ENCODE measurements around the gene LOXL1. TPM values are rescaled to one million over a fixed set of nuclear protein-coding genes. Genes with fewer than 3 reads are reported as not detected.
A peak's percentile ranks its signal among the peaks of the same experiment; 100 is the strongest.

LOXL1 gene
- total and polyA plus RNA-seq, 2 of the 13 experiments (the other 11 are each of a cell fraction or from before 2014, with no cell fraction given) = 0.51 to 1.3 TPM

DNA sequence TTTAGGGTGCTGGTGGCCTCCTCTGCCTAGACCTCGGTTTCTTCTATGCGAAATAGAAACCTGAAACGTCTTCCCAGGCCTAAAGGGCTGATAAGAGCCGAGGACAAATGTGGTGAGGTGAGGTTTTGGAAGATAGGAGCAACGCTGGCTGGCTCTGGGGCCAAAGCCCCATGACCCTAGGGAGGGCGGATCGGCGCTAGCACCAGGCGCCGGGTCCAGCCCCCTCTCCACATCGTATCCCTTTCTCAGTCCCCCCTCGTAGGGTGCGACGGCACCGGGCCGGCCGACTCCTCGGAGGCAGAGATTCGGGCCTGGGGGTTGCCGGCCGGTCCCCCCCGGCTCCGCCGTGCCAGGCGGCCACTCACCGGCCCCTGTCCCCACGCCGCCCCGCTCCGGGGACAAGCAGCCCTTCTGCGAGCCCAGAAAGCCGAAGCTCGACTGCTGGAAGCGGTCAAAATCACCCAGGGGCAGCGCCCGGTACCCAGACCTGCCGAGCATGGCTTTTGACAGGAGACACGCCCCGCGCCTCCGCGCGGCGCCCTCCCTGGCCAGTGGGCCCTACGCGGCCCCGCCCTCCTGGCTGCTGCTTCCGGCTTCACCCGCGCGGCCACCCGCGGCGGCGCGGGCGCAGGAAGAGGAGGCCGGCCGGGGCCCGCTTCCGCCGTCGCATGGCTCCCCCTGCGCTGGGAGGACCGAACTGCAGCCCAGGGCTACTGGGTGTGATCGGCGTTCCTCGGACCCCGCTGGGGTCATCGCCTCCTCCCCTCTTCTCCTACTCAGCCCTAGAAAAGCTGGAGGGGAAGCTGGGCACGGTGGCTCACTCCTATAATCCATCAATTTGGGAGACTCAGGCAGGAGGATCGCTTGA is 65.7 kb downstream of the LOXL1 start, which contains the start of gene STOML1 (continued):
- TF ChIP-seq, protein P1, sequence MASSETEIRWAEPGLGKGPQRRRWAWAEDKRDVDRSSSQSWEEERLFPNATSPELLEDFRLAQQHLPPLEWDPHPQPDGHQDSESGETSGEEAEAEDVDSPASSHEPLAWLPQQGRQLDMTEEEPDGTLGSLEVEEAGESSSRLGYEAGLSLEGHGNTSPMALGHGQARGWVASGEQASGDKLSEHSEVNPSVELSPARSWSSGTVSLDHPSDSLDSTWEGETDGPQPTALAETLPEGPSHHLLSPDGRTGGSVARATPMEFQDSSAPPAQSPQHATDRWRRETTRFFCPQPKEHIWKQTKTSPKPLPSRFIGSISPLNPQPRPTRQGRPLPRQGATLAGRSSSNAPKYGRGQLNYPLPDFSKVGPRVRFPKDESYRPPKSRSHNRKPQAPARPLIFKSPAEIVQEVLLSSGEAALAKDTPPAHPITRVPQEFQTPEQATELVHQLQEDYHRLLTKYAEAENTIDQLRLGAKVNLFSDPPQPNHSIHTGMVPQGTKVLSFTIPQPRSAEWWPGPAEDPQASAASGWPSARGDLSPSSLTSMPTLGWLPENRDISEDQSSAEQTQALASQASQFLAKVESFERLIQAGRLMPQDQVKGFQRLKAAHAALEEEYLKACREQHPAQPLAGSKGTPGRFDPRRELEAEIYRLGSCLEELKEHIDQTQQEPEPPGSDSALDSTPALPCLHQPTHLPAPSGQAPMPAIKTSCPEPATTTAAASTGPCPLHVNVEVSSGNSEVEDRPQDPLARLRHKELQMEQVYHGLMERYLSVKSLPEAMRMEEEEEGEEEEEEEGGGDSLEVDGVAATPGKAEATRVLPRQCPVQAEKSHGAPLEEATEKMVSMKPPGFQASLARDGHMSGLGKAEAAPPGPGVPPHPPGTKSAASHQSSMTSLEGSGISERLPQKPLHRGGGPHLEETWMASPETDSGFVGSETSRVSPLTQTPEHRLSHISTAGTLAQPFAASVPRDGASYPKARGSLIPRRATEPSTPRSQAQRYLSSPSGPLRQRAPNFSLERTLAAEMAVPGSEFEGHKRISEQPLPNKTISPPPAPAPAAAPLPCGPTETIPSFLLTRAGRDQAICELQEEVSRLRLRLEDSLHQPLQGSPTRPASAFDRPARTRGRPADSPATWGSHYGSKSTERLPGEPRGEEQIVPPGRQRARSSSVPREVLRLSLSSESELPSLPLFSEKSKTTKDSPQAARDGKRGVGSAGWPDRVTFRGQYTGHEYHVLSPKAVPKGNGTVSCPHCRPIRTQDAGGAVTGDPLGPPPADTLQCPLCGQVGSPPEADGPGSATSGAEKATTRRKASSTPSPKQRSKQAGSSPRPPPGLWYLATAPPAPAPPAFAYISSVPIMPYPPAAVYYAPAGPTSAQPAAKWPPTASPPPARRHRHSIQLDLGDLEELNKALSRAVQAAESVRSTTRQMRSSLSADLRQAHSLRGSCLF (CRISPR knock-in tag; IDR thresholded peaks at IDR 0.05; ENCODE audit: borderline replicate concordance) = no peak
- no peak for TF ChIP-seq ZNF746 (CRISPR knock-in tag; IDR thresholded peaks at IDR 0.05)
- TF ChIP-seq ZNF432 (CRISPR knock-in tag; IDR thresholded peaks at IDR 0.05; ENCODE audit: borderline replicate concordance) = no peak
- no peak for TF ChIP-seq ISL2 (CRISPR knock-in tag; IDR thresholded peaks at IDR 0.05)
- TF ChIP-seq, protein P2, sequence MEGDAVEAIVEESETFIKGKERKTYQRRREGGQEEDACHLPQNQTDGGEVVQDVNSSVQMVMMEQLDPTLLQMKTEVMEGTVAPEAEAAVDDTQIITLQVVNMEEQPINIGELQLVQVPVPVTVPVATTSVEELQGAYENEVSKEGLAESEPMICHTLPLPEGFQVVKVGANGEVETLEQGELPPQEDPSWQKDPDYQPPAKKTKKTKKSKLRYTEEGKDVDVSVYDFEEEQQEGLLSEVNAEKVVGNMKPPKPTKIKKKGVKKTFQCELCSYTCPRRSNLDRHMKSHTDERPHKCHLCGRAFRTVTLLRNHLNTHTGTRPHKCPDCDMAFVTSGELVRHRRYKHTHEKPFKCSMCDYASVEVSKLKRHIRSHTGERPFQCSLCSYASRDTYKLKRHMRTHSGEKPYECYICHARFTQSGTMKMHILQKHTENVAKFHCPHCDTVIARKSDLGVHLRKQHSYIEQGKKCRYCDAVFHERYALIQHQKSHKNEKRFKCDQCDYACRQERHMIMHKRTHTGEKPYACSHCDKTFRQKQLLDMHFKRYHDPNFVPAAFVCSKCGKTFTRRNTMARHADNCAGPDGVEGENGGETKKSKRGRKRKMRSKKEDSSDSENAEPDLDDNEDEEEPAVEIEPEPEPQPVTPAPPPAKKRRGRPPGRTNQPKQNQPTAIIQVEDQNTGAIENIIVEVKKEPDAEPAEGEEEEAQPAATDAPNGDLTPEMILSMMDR (CRISPR knock-in tag; IDR thresholded peaks at IDR 0.05) = peak; percentile 87
- TF ChIP-seq TAF15 (IDR thresholded peaks at IDR 0.05; ENCODE audit: low read depth, low read length, poor library complexity, severe bottlenecking) = no peak
- TF ChIP-seq ZNF720 (CRISPR knock-in tag; IDR thresholded peaks at IDR 0.05) = no peak
- no peak for TF ChIP-seq SUZ12 (IDR thresholded peaks at IDR 0.05; ENCODE audit: low read depth, low read length)
- no peak for TF ChIP-seq ZNF879 (CRISPR knock-in tag; IDR thresholded peaks at IDR 0.05)
- TF ChIP-seq, protein P3, sequence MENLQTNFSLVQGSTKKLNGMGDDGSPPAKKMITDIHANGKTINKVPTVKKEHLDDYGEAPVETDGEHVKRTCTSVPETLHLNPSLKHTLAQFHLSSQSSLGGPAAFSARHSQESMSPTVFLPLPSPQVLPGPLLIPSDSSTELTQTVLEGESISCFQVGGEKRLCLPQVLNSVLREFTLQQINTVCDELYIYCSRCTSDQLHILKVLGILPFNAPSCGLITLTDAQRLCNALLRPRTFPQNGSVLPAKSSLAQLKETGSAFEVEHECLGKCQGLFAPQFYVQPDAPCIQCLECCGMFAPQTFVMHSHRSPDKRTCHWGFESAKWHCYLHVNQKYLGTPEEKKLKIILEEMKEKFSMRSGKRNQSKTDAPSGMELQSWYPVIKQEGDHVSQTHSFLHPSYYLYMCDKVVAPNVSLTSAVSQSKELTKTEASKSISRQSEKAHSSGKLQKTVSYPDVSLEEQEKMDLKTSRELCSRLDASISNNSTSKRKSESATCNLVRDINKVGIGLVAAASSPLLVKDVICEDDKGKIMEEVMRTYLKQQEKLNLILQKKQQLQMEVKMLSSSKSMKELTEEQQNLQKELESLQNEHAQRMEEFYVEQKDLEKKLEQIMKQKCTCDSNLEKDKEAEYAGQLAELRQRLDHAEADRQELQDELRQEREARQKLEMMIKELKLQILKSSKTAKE (CRISPR knock-in tag; IDR thresholded peaks at IDR 0.05; ENCODE audit: borderline replicate concordance) = no peak
- TF ChIP-seq RFX3 (CRISPR knock-in tag; IDR thresholded peaks at IDR 0.05) = no peak
- peak; percentile 71; the same call in 1 of the 2 replicates for TF ChIP-seq YEATS4 (CRISPR knock-in tag; IDR thresholded peaks at IDR 0.05; ENCODE audit: borderline replicate concordance)
- TF ChIP-seq NRL (CRISPR knock-in tag; IDR thresholded peaks at IDR 0.05; ENCODE audit: borderline replicate concordance) = no peak
- TF ChIP-seq TCF7L2 (IDR thresholded peaks at IDR 0.05; ENCODE audit: low read depth, low read length) = no peak
- TF ChIP-seq POLR2G (IDR thresholded peaks at IDR 0.05; ENCODE audit: low read depth, low read length) = peak; percentile 64
- TF ChIP-seq, protein P4, sequence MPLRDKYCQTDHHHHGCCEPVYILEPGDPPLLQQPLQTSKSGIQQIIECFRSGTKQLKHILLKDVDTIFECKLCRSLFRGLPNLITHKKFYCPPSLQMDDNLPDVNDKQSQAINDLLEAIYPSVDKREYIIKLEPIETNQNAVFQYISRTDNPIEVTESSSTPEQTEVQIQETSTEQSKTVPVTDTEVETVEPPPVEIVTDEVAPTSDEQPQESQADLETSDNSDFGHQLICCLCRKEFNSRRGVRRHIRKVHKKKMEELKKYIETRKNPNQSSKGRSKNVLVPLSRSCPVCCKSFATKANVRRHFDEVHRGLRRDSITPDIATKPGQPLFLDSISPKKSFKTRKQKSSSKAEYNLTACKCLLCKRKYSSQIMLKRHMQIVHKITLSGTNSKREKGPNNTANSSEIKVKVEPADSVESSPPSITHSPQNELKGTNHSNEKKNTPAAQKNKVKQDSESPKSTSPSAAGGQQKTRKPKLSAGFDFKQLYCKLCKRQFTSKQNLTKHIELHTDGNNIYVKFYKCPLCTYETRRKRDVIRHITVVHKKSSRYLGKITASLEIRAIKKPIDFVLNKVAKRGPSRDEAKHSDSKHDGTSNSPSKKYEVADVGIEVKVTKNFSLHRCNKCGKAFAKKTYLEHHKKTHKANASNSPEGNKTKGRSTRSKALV (CRISPR knock-in tag; IDR thresholded peaks at IDR 0.05) = no peak
- peak; percentile 73; the same call in 1 of the 2 replicates for TF ChIP-seq ZNF788 (CRISPR knock-in tag; IDR thresholded peaks at IDR 0.05; ENCODE audit: borderline replicate concordance)
